HFF-Myc (cell line): ENCODE data around the gene ITPKB.

Experiments
- DNase-seq: peaks from one replicate; pipeline ENCODE4 v3.0.0-alpha.2; 2011; ENCODE audit warnings: low read depth; ENCODE audit errors: extremely low read depth
- H3K4me3 ChIP-seq: replicated peaks from 2 replicates; pipeline ENCODE4 v1.5.1; 2011; ENCODE audit warnings: low read depth, mild to moderate bottlenecking, control low read depth, low read length
- CTCF ChIP-seq: IDR thresholded peaks from 2 replicates; pipeline ENCODE4 v1.5.1; 2012; ENCODE audit warnings: mild to moderate bottlenecking, low read depth, low read length, control low read depth; ENCODE audit errors: missing control alignments

The ITPKB gene

GRCh38 chr1:226699166-226699565 lies 39.9 kb downstream of the ITPKB start:
- no peak for DNase-seq
- no peak for TF ChIP-seq CTCF
- no peak overlapping the region for H3K4me3 ChIP-seq

- DNase-seq = no peak
- no peak overlapping the region for H3K4me3 ChIP-seq
- TF ChIP-seq CTCF = no peak
These were observed 40.4 kb downstream of the ITPKB start for GRCh38 chr1:226698659-226699058.

GRCh38 chr1:226697929-226698544 lies 41.0 kb downstream of the ITPKB start:
- TF ChIP-seq CTCF = no peak
- no peak for DNase-seq

GRCh38 chr1:226697151-226697928 lies 41.7 kb downstream of the ITPKB start:
- TF ChIP-seq CTCF = no peak
- DNase-seq = no peak
- H3K4me3 ChIP-seq = no peak overlapping the region

More at GRCh38 chr1:226697929-226698544, 41.0 kb downstream of the ITPKB start:
- no peak overlapping the region for H3K4me3 ChIP-seq

- DNase-seq = no peak
These were observed 42.5 kb downstream of the ITPKB start for GRCh38 chr1:226696547-226696946.

GRCh38 chr1:226695335-226695900 lies 43.7 kb downstream of the ITPKB start:
- TF ChIP-seq CTCF = no peak
- H3K4me3 ChIP-seq = no peak overlapping the region
- DNase-seq = no peak

More at GRCh38 chr1:226696547-226696946, 42.5 kb downstream of the ITPKB start:
- no peak overlapping the region for H3K4me3 ChIP-seq
- no peak for TF ChIP-seq CTCF
